Kidney (tissue), 14 donors: ENCODE data around the gene ASS1. TPM values are rescaled to one million over a fixed set of nuclear protein-coding genes. Genes with fewer than 3 reads are reported as not detected.
A peak's percentile ranks its signal among the peaks of the same experiment; 100 is the strongest.

Experiments used
- DNase-seq, 5 donors: peaks; one replicate each; pipeline ENCODE4 v3.0.0-alpha.2; 2013 to 2020
- FAIRE-seq: peaks from 2 replicates; lab custom pipeline; 2012; peaks lifted over from hg19 to GRCh38; lab: Jason Lieb, UNC
- H3K27ac ChIP-seq, 2 donors: one replicate each; pipeline ENCODE4 v1.7.0; 2013; ENCODE audit warnings: low read depth in 2 of 2, low read length in 2 of 2, inconsistent platforms in 1 of 2
- H3K27me3 ChIP-seq: one replicate; pipeline ENCODE4 v1.7.1; 2013; ENCODE audit warnings: low read length, inconsistent platforms; ENCODE audit not compliant: control insufficient read depth, insufficient read depth
- H3K36me3 ChIP-seq, 3 donors: one replicate each; pipeline versions ENCODE4 v1.7.0 to v1.7.1; 2013; ENCODE audit warnings: low read length in 3 of 3, control low read depth in 1 of 3, inconsistent platforms in 1 of 3; ENCODE audit not compliant: insufficient read depth in 3 of 3, control insufficient read depth in 2 of 3
- H3K4me1 ChIP-seq, 3 donors: one replicate each; pipeline versions ENCODE4 v1.7.0 to v1.7.1; 2013; ENCODE audit warnings: low read length in 3 of 3, inconsistent platforms in 1 of 3, low read depth in 1 of 3; ENCODE audit not compliant: control insufficient read depth in 2 of 3, insufficient read depth in 2 of 3
- H3K4me3 ChIP-seq, 3 donors: one replicate each; pipeline versions ENCODE4 v1.7.0 to v1.8.1; 2013; ENCODE audit warnings: low read length in 3 of 3, control low read depth in 1 of 3, inconsistent platforms in 1 of 3
- H3K9ac ChIP-seq, 3 donors: one replicate each; pipeline versions ENCODE4 v1.7.0 to v1.7.1; 2013; ENCODE audit warnings: low read length in 3 of 3, control low read depth in 1 of 3, inconsistent platforms in 1 of 3
- H3K9me3 ChIP-seq, 3 donors: one replicate each; pipeline versions ENCODE4 v1.7.0 to v1.7.1; 2013; ENCODE audit warnings: low read length in 3 of 3, control low read depth in 1 of 3, inconsistent platforms in 1 of 3; ENCODE audit not compliant: control insufficient read depth in 2 of 3, insufficient read depth in 1 of 3
- CTCF ChIP-seq: IDR thresholded peaks from 3 replicates; pipeline ENCODE4 v1.5.1; 2012; ENCODE audit warnings: mild to moderate bottlenecking, moderate library complexity, borderline replicate concordance; ENCODE audit not compliant: insufficient read depth; ENCODE audit errors: extremely low read depth
- intact Hi-C: fragments of 100-400 bp; cut with DNase I; formaldehyde crosslinking; loops from one replicate; pipeline ENCODE4 v1.11.1; 2022
- polyA plus RNA-seq: library from polyadenylated mRNA; stranded (reverse); fragments of 350-450 nt; fragmentation: Illumina TruSeq; extraction: RNeasy Lipid Tissue Mini Kit (QIAGEN cat#74804); gene quantifications from one replicate; pipeline ENCODE4 v1.2.3, GENCODE V29; 2014; ENCODE audit warnings: low read depth, low replicate concordance; ENCODE audit not compliant: insufficient read depth
- total RNA-seq: library from RNA; stranded (reverse); fragmentation: NEBNext Ultra II Directional; extraction: Animal tissue kit (Norgen Biotek cat#: 25700); gene quantifications from one replicate; pipeline ENCODE4 v1.2.1, GENCODE V29; 2021
- donor health status: control.
- donor health status: control.
- donor health status: control.
- donor health status: control.
- donor health status: control.
- donor health status: DM: yes; HTN: yes; CAD: no.
- donor health status: Normal renal cell carcinoma (clear cell type).

Gene ASS1
- total and polyA plus RNA-seq, 2 donors from 2014 or later, result 124 to 1,185 TPM

GRCh38 chr9:130451004-130451390, 6.2 kb downstream of the ASS1 start:
- peak overlapping the region in 1 of 3 donors; percentile 46 for H3K9ac ChIP-seq
- no peak for DNase-seq

GRCh38 chr9:130451509-130452388, 7.0 kb downstream of the ASS1 start:
- intact Hi-C loops, result no loop called here
- DNase-seq, result peak; percentile 93 to 98 (median 96)
- FAIRE-seq, result no peak

More at GRCh38 chr9:130451004-130451390, 6.2 kb downstream of the ASS1 start:
- no peak for TF ChIP-seq CTCF
- Histone ChIP-seq H3K4me1 (peaks cover 0 to 67% (median 50%) of the 10 kb centered on the region in 3 donors), H3K4me3 (peak overlapping the region in 1 of 3 donors; percentile 27), H3K9me3 (peaks cover 0 to 2% (median 0%) of the 10 kb centered on the region in 3 donors), H3K36me3 (peaks cover 3 to 14% (median 4%) of the 10 kb centered on the region in 3 donors), H3K27me3 (no peaks in the 10 kb centered on the region), H3K27ac (peak overlapping the region; percentile 85)
- intact Hi-C loops, result no loop called here
- FAIRE-seq, result no peak

GRCh38 chr9:130452835-130453234, 8.1 kb downstream of the ASS1 start:
- no peak for DNase-seq
- FAIRE-seq, result no peak
- H3K9me3 ChIP-seq, result peaks cover 0 to 2% (median 0%) of the 10 kb centered on the region in 3 donors
- H3K4me1 ChIP-seq, result peaks cover 0 to 52% (median 45%) of the 10 kb centered on the region in 3 donors
- H3K36me3 ChIP-seq, result peaks cover 3 to 14% (median 4%) of the 10 kb centered on the region in 3 donors
- no peak overlapping the region for H3K4me3 ChIP-seq
- no peak overlapping the region for H3K9ac ChIP-seq
- H3K27ac ChIP-seq, result peak overlapping the region; percentile 57 to 85
- intact Hi-C loops, result no loop called here
- H3K27me3 ChIP-seq, result no peaks in the 10 kb centered on the region
- TF ChIP-seq CTCF, result no peak

More at GRCh38 chr9:130451509-130452388, 7.0 kb downstream of the ASS1 start:
- H3K36me3 ChIP-seq, result peaks cover 3 to 14% (median 4%) of the 10 kb centered on the region in 3 donors
- no peaks in the 10 kb centered on the region for H3K27me3 ChIP-seq
- H3K9me3 ChIP-seq, result peaks cover 0 to 2% (median 0%) of the 10 kb centered on the region in 3 donors
- H3K4me1 ChIP-seq, result peaks cover 0 to 63% (median 50%) of the 10 kb centered on the region in 3 donors
- H3K27ac ChIP-seq, result peak overlapping the region; percentile 85
- peak overlapping the region in 1 of 3 donors; percentile 46 for H3K9ac ChIP-seq
- peak; percentile 14 for TF ChIP-seq CTCF
- peak overlapping the region in 1 of 3 donors; percentile 27 for H3K4me3 ChIP-seq
